ENCODE results near the gene ZFPM1.

ZFPM1 gene

GRCh38 chr16:88532434-88533241, 79.6 kb downstream of the ZFPM1 start:
- DNase-seq = no peak

GRCh38 chr16:88533381-88533917, 80.4 kb downstream of the ZFPM1 start:
- DNase-seq = peak; percentile 69

- DNase-seq = peak; percentile 73
Measured at GRCh38 chr16:88533932-88534637, 81.0 kb downstream of the ZFPM1 start.

DNA sequence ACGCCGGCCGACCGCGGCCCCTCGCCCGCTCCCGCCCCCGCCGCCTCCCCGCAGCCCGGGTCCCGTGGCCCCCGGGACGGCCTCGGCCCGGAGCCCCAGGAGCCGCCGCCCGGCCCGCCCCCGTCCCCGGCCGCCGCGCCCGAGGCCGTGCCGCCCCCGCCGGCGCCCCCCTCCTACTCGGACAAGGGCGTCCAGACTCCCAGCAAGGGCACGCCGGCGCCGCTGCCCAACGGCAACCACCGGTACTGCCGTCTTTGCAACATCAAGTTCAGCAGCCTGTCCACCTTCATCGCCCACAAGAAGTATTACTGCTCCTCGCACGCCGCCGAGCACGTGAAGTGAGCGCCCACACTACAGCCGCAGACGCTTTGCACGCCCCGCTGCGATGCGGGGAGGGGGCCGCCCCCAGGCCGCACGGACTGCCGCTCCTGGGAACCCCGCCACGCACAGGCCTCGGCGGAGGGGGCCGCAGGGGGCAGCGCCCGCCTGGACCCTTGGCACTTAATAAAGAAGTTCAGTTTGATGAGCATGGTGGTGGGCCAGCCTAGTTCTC, 81.6 kb downstream of the ZFPM1 start:
- DNase-seq = peak; percentile 23

GRCh38 chr16:88535191-88535856, 82.2 kb downstream of the ZFPM1 start:
- DNase-seq = no peak

GRCh38 chr16:88535857-88536222, 82.8 kb downstream of the ZFPM1 start:
- no peak for DNase-seq

DNA sequence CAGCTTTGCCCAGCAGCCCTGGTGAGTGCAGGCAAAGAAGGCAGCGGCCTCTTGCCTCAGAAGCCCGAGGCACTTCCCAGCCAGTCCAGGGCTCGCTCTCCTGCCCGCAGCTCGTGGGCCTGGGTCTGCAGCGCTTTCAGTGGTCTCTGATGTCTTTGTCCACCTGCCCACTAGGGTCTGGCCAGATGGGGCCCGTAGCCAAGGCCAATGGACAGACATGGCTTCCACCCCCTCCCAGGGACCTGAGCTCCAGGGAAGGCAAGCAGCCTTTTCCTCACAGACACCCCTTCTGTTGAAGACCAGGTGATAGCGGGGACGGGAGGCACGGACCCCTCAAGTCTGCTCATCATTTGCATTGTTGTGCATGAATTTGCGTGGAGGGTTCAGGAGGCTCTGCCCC, 83.4 kb downstream of the ZFPM1 start:
- DNase-seq = no peak

GRCh38 chr16:88536971-88537751, 84.1 kb downstream of the ZFPM1 start:
- DNase-seq = no peak

DNA sequence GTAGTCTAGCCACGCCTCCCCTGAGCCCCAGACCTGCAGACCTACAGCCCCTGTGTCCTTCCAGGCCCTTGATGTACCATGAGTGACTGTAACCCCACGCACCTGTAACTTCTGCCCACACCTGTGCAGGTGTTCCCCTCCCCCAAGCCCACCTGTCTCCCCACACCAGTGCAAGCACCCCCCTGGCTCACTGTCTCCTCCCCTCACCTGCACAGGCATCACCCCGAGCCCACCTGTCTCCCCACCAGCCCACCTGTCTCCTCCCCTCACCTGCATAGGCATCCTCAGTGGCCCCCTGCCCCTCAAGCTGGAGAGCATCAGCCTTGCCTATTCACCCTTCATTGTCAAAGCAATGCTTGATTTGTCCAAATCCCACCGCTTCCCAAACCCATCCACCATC, 84.8 kb downstream of the ZFPM1 start:
- no peak for DNase-seq

- no peak for DNase-seq
Measured at GRCh38 chr16:88538366-88539060, 85.4 kb downstream of the ZFPM1 start.

DNA sequence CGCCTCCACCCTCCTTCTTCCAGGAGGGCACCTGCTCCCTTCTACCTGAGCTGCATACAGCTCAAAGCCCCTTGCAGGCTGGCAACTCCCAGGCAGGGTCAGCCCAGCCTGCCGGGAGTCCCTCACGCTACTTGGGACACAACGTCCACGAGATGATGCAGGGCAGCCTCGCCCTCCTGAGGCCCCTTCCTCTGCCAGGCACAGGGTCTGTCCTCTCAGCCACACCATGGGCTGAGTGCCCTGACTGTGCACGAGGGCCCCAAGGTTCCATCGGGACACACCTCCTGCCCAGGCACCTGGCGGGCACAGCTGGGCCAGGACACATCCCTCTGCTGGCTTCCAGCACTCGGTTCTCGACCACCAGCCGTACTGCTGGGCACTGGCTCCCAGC, 86.2 kb downstream of the ZFPM1 start:
- DNase-seq = no peak

DNA sequence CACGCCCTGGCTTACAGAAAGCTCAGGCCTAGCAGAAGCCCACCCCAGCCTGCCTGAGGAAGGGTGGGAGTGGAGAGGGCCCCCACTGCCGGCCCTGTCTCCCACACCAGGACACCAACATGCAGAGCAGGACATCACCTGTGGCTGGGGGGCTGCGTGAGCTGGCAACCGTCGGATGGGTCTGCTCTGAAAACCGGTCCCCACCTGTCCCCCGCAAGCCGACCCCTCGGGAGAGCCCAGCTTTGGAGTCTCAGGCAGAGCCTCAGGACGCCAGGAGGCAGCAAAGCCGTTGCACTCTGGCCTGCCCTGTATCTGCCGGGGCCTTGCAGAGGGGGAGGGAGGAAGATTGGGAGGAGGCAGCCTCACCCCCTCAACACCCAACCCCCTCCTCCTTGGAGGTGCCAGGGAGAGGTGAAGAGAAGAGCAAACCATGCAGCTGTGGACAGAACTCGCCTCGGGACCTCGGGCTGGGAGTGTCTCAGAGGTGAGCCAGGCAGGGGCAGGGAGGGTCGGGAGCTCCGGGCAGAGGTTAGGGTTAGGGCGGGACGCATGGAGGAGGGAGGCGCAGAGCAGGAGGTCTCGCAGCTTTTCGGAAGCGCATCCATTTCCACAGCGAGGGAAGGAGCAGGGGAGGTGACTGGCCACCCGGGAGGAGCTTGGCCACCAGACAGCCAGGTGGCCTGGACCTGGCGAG, 86.7 kb downstream of the ZFPM1 start:
- DNase-seq = no peak

DNA sequence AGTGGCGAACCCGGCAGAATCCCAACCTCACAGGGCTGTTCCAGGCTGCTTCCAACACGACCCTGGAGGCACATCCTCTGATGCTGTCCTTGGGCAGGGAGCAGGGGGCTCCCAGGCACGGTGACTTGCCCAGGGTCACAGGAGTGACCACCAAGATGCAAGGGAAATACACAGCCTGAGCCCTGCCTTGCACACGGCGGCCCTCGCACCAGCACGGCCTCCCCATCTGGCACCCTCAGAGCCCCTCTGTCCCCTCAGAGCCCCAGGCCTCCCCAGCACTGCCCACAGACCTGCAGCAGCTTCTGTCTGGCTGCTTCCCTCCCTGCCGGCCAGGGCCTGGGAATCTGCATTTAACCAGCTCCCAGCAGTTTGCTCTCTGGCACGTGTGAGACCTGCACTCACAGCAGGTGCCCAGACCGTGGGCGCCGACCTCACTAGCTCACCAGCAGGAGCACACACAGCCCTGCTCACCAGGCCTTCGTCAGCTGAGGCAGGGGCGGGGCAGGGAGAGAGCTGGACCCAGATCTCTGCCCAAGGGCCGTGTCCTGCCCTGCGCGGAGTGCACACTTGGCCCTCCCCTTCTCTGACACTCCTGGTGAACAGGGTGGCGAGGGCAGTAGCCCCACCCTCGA, 87.4 kb downstream of the ZFPM1 start:
- DNase-seq = no peak

DNA sequence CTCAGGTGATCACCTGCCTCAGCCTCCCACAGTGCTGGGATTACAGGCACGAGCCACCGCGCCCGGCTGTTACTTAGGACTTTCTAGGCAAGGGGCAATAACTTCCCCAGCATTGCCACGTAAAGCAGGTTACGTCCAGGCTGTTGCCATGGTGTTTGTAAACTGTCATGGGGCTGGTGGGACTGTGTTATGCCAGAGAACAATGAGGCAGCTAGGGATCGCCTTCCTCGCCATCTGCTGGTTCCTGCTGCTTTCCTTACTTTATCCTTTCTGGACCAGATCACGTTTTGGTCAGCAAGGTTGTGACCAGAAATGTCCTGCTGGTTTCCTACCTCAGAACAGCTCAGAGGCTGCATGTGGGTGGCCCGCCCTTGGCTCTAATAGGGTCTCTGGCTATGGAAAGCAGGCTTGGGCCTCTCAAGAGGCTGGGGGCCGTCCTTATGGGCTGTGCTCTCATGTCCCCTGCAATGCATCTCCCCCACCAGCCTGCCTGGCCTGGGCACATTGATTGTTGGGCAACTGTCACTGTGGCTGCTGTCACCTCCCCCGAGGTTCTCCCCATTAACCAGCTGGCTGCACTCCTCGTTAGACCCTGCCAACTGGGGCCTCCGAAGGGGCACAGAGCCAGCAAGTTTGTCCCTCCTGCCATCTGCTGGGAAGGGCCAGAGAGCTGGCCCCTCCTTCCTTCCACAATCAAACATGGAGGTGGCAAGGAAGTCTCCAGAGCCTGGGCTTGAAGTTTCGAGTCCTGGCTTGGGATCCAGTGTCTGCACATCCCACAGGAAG, 88.9 kb downstream of the ZFPM1 start:
- no peak for DNase-seq

DNA sequence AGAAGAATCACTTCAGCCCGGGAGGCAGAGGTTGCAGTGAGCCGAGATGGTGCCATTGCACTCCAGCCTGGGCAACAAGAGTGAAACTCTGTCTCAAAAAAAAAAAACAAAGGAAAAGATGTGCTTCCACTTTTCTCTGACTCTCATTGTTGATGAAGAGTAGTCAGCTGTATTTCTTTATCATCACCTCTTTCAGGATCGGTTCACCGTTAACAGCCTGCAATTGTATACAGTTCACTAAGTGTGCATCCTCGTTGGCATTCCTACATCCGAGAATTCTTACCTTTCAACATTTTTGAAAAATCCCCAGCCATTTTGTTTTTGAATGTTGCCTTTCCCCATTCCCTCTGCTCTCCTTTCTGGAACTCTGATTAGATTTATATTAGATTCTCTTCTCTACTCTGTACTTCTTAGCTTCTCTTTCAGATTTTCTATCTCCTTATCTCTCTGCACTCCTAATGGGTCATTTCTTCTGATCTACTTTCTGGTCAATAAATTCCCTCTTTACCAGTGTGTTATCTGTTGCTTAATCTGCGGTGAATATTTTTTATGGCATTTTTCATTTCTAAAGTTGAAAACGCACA, 90.2 kb downstream of the ZFPM1 start:
- DNase-seq = no peak

- no peak for DNase-seq
Measured at GRCh38 chr16:88545781-88546180, 92.7 kb downstream of the ZFPM1 start.

GRCh38 chr16:88548131-88548874, 95.2 kb downstream of the ZFPM1 start:
- no peak for DNase-seq

DNA sequence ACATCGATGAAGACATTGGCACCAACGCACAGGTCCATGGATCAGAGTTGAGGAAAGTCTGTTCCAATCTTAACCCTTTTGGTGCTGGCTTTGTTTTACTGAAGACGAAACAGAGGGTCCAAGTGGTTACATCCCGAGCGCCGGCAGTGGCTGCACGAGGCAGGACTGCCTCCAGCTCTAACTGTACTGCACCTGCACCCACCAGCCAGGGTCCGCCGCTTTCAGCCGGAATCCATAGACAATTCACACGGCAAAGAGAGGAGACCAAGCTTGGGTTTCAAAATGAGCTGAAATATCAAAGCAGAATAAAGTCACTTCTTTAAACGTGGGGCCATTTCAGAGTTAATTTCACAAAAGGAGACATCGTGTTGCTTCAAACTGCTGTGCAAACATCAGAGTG, 95.9 kb downstream of the ZFPM1 start:
- no peak for DNase-seq

All from fibroblast of skin of right biceps (primary cell).